Fibroblast of skin of scalp (primary cell): ENCODE measurements around the gene TIE1.
A peak's percentile ranks its signal among the peaks of the same experiment; 100 is the strongest.

Experiments
- DNase-seq: peaks from one replicate; pipeline ENCODE4 v3.0.0-alpha.2; 2013

The TIE1 gene

GRCh38 chr1:43274125-43274803 lies 26.5 kb upstream of the TIE1 start:
- DNase-seq, result peak; percentile 65

DNA sequence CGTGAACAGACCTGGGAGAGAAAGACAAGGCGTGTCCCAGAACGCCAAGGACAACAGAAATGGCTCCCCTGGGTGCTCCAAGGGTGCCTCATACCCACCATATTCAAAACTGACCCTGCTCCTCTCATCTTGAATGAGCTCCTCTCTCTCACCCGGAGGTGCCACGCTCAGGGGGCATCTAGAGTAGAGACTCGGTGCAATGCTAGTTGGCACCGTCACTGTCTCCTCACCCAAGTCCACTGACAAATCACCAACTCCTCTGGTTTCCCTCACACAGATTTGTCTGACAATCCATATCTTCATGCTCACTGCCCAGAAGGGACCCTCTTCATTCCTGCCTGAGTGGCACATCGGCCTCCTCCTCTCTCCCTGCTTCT lies 26.0 kb upstream of the TIE1 start:
- DNase-seq, result no peak

DNA sequence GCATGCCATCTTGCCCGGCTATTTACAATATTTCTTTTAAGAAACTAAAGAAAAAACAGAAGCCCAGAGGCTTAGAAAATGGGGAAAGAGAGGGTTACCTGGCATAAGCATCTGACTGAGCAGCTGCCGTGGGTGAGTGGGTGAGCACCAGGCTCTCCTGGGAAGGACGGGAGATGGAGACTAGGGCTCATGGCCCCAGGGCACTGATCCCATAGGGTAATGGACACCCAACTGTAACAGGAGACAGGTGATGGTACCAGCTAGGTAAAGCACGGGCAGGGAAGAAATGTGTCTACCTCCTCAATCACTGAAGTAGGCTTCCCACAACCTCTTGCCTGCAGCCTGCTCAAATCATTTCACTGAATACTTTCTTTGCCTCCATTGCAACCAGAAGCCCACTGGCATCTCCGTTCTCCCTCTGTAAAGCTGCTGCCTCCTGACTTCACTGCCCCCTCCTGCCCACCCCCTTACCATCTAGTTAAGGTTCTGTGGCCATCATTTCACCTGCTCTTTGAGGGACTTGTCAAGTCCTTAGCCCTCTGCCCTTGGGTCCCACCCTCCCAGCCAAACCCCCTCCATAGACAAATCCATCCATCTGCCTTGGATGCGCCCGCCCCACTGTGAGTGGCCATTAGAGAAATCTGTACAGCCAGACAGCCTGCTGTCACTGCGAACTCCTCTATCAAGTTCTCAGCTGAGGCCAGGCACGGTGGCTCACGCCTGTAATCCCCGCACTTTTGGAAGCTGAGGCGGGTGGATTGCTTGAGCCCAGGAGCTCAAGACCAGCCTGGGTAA lies 24.8 kb upstream of the TIE1 start:
- no peak for DNase-seq

DNA sequence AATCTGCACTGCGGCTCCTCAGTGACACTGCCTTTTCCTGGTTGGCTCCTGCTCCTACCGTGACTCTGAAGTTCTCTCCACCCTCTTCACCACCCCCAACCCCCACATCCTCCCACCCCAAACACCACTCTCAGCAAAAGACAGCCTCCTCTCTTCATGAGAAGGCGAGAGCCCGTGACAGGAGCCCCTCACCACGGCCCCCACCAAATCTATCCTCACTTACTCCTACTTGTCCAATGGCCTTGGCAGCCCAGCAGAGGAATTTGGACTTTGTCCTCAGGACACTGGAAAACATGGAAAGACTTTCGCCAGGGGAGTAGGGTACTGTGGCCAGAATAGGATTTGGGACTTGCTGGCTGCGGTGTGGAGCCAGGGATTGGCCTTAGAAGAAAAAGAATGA lies 24.1 kb upstream of the TIE1 start:
- no peak for DNase-seq

DNA sequence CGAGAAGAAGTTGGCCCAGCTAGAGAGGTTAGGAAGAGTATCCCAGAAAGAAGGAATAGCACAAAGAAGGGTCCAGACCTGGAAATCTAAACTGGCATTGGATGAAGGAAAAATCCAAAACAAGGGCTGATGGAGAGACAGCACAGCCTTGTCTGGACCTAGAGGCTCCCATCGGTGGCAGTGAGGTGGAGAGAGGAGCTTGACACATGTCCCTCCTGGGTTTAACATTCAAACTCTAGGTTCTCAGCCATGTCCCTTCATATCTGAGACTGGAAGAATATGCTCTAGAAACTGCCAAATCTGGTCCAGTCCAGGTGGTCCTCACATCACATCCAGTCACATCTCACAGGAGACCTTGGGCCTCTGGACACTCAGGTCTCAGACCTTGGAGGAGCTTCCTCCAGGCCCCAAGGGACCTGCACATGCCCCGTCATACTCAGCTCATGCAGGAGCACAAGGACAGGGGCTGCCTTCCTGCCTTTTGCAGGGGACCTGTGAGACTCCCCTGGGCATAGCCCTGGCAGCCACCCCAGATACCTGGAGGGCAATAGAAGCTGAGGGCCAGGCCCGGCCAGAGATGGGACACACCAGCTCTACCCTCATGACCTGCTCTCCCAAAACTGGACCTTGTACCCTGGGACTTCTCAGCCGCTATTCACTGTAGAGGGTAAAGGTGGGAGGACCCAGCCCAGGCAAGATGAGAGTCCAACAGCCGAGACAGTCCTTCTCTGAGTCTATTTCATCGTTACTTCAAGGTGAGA lies 23.5 kb upstream of the TIE1 start:
- DNase-seq, result no peak

GRCh38 chr1:43279161-43279560 lies 21.6 kb upstream of the TIE1 start:
- no peak for DNase-seq

GRCh38 chr1:43279666-43280065 lies 21.1 kb upstream of the TIE1 start:
- DNase-seq, result no peak

DNA sequence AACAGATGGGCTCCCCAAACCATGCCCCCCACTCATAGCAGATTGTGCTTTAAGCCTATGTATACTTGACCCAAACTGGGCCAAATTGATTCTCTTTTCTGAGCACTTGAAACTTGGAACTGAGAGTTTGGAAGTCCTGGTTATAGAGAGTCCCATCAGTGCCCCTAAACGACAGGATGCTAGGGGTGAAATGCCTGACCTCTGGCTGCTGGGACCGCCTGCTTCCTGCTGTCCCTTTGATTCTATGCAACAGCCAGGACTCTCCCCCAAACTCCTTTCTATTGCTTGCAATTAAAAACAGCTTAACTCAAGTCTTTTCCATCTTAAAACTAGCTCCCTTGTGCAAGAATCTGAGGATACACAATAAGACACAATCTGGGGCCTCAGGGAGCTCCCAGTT lies 20.1 kb upstream of the TIE1 start:
- DNase-seq, result no peak

DNA sequence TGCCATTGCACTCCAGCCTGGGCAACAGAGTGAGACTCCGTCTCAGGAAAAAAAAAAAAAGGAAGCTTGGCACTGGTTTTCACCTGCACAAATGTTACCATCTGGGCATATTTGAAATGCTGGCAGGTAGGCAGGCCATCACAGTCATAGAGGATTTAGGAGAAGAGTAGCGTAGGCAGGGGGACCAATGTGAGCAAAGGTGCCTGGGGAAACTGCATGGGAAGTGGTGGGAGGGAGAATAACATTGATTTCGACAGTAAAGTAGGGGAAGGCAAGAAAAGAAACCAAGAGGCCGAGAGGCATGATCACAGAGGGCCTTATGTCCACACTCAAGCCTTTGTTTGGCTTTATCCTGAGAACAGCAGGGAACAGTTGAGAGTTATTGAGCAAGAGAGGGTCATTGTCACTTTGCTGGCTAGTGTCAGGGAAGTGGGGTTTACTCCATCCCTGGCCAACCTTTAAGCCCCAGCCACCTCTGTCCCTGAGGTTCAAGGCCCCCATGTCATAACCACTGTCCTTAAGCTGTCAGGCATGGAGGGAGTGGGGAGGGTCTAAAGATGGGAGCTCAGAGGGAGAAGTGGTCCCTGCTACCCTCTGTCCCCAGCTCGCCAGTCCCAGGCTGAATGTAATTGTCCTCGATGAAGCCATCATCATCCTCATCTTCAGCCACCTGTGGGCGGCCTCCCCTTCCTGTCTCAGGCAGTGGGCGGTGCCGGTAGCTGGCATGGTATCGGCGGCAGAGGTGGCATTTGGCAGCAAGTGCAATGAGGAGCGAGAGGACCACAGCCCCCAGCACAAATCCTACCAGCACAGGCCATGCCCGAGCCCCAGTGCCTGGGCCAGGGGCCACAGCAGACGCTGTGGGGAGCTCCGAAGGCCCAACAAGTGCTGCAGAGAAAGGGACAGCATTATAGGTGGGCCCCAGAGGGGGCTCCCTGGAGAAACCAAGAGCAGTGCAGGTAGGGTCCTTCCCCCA lies 18.3 kb upstream of the TIE1 start:
- DNase-seq, result no peak

DNA sequence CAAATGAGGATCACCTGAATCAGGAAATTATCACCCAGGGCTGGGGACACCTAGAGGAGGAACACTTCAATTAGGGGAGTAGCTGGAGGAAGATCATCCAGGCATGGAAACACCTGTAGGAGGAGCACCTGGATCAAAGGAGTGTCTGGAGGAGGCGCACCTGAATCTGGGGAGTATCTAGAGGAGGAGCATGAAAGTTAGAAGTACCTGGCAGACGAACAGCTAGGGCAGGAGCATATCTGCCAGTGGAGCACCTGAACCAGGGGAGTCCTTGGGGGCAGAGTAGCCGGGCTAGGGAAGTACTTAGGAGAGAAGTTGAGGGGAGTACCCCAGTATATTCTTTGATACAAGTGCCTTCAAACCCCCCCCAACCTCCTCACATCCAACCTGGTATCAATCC lies 16.7 kb upstream of the TIE1 start:
- no peak for DNase-seq

DNA sequence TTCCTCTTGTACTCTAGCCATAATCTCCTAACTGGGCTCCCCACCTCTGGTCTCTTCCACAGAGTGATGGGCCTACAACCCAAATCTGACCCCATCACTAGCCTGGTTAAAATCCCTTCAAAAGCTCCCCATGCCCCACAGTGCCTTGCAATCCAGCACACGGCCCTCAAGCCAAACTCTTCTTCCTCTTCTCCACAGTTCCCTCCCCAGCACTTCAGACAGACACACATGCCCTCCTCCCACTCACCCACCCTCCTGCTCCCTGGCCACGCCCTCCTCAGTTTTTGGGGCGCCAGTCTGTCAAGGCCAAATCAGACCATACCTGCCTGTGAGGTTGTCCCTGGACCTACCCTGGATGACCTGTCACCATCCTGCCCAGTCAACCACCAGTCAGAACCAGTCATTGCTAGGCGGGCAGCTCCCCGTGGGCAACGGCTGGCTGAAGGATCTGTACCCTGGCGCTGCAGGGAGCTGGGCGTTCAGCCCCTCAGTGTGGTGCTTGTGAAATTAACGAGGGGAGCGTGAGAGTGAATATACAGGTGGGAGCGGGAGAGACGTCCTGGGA lies 16.2 kb upstream of the TIE1 start:
- no peak for DNase-seq

DNA sequence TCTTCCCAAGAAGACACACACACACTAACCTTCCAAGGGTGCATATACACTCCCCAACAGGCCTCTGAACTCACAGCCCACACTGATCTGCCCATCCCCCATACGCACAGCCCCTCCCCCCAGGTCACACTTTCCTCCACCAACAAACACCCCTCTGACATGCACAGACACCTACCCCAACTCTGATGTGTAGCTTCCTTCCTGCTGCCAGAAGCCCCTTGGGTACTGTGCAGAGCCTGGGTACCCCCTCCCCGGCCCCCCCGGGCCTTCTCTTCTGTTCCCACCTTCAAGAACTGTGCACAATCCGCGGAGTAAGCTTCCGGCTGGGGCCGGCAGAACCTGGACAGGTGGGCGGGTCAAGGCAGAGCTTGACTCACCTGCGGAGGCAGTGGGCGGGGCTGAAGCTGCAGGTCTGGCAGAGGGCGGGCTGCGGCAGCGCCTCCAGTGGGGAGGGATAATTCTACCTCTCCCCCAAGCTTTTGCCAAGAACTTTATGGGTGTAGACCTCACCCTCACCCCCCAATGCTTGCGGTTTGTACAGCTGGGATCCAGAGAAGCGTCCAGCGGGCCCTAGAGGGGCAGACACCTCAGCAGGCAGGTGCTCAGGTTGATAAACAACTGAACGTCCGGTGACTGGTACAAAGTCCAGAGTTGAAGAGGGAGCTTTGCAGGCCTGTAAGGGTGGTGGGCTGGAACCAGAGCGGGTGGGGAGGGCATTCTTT lies 15.4 kb upstream of the TIE1 start, which contains the start of gene C1orf210:
C1orf210 (minus strand) TSS at position 313 of the 722 bp plus-strand sequence. CDS start 2,311 bp downstream, outside the sequence.
- DNase-seq, result no peak

- no peak for DNase-seq
These were observed 14.7 kb upstream of the TIE1 start for GRCh38 chr1:43286115-43286514.

DNA sequence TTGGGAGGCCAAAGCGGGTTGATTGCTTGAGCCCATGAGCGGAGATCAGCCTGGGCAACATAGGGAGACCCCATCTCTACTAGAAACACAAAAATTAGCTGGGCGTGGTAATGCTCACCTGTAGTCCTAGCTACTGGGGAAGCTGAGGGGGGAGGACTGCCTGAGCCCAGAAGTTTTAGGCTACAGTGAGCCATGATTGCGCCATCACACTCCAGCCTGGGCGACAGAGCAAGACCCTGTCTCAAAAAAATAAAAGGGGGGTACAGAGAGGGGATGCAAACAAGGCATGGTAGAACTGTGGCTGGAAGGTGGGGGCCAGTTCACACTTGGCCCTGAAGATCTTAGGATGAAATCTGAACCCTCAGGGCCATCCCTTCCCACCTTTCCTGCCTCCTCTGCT lies 14.2 kb upstream of the TIE1 start:
- DNase-seq, result no peak

GRCh38 chr1:43288058-43288784 lies 12.6 kb upstream of the TIE1 start:
- DNase-seq, result no peak

DNA sequence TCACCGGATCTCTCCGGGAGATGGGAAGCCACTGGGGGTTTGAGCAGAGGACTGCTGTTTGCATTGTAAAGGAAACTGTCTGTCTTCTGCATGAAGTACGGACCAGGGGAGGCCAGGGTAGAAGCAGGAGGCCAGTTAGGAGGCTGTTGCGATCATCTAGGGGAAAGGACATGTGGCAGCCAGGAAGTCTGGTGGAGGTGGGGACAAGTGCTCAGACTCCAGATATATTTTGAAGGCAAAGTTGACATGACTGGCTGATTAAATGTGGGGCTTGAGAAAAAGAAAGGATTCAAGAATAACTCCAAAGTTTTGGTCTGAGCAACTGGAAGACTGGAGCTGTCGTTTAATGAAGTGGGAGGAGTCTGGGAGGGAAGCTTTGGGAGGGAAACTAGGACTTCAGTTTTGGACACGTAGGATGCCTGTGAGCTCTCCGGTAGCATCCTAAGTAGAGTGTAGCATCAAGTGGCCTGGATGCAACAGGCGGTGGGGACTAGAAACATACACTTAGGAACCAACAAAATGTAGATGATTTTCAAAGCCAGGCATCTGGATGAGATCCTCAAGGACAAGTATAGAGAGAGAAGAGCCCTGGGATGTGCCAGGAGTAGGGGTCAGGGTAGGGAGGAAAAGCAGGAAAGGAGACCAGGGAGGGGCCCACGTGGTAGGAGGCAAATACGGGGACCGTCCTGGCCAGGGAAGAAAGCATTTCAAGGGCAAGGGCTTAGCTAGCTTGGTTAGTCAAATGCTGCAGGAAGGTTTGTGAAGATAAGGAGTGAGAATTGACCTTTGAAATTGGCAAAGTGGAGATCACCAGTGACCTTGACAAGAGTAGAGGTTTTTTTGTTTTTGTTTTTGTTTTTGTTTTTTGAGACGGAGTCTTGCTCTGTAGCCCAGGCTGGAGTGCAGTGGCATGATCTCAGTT lies 11.7 kb upstream of the TIE1 start:
- DNase-seq, result no peak

DNA sequence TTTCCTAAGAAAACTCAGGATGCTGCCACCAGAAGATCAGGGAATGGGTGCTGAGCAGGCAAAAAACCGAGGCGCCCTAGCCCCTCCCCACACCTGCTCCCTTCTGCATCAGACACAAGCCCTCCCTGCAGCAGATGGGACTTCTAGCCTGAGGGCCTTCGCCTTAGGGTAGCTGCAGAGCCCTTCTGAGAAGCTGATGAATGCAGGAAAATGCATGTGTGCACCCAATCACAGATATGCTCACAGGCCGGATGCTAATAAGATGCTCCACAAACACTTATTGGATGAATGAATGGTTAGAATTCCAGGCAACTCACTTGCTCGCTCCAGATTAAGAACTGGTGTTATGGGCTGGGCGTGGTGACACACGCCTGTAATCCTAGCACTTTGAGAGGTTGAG lies 8.6 kb upstream of the TIE1 start:
- no peak for DNase-seq

GRCh38 chr1:43292679-43293078 lies 8.1 kb upstream of the TIE1 start:
- DNase-seq, result no peak

DNA sequence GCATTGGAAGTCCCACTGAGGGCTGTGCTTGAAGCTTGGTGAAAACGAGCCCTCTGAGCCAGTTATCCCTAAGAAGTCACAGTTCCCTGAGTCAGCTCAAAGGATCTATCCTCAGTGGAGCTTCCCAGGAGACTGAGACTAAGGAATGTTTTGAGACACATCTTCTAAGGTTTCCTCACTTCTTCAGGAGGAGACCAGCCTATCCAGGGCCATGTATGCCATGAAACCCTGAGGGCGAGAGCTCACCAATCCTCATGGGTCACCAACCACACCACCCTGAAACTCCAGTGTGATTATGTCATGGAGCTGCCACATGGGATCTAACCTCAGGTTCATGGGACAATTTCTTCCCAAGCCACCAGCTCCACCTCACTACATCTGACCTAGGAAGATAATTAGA lies 7.6 kb upstream of the TIE1 start:
- DNase-seq, result no peak
